GM19324 (cell line): ENCODE data around the gene FAR1.

Experiments used
- ATAC-seq: cut with Tn5 transposase; IDR thresholded peaks from one replicate; pipeline ENCODE4 v1.9.1; 2021; ENCODE audit warnings: mild to moderate bottlenecking, moderate library complexity; ENCODE audit not compliant: unreplicated experiment, low FRiP score

The FAR1 gene

DNA sequence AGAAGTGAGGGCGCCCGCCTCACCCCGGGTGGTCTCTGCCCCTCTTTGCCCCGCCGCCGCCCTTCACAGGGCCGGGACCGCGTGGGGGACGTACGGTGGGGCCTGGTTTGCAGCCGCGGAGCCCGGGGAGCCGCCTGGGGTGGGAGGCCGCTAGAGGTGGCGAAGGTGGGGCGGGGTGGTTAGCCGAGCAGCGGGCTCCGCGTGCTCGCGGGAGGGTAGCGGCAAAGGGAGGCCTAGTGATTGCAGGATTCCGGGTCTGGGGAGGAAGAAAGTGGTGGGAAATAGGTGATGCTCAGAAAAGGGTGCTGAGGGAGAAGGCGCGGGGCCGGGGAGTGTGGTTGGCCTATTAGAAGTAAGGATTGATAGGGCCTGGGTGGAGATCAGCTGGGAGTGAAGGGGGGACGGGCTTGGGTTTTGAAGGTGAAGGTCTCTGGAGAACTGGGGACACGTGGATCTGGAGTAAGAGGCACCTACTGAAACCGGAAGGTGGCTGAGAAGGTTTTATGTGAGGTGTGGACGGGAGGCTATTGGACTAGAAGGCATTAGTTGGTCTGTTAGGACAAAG is 571 bp downstream of the FAR1 start:
- ATAC-seq = peak; percentile 17

DNA sequence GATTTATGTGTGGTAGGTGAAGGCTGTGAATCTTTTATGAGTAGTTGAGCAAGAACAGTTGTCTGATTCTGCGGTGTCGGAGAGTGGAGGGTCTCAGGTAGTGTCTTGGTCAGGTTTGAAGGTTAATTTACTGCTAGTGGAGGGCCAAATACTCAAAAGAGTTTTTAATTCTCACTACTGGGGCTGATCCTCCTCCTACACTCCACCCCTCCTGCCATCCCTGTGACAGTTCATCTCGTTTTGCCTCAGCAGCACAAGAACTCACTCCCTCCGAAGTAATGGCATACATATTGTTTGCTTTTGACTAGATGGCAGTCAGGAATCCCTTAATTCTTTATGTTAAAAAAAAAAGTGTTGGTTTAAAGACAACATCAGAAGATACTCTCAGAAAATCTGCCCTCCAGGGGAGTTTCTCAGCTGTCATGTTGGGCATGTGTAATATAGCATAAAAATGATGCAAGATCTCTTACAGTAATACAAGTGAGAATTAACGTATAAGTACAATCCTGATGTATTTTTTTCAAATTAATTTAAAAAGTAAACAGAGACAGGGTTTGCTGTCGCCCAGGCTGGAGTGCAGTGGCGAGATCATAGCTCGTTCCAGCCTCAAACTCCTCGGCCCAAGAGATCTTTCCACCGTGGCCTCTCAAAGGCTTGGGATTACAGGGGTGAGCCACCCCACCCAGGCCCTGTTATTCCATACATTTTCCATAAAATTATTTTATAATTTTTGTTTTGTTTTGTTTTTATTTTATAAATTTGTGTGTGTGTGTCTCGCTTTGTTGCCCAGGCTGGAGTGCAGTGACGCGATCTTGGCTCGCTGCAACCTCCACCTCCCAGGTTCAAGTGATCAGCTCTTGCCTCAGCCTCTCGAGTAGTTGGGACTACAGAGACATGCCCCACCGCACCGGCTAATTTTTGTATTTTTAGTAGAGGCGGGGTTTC is 1.3 kb downstream of the FAR1 start:
- no peak for ATAC-seq

- ATAC-seq = no peak
Observed at GRCh38 chr11:13672576-13673210, 4.2 kb downstream of the FAR1 start.

- ATAC-seq = no peak
Observed at GRCh38 chr11:13674799-13675509, 6.5 kb downstream of the FAR1 start.

DNA sequence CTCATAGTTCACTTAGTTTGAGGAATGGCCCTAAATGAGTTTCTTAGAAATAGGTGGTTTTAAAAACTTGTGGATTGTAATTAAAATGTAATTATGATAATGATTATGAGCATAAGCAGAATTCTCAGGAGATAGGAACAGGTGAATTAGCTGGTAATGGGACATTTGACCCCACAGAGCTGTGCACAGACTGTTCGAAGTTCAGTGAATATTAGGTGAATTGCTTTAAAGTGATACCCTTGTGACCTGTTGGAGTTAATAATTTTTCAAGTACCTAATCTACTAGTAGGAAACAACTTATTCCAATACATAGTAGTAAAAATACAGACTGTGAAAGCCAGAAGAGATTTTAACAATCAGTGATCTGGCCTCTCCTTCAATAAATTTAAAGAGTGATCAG is 8.1 kb downstream of the FAR1 start:
- no peak for ATAC-seq

- ATAC-seq = no peak
Observed at GRCh38 chr11:13679768-13680167, 11.3 kb downstream of the FAR1 start.

- peak; percentile 71 for ATAC-seq
Observed at GRCh38 chr11:13680501-13681264, 12.2 kb downstream of the FAR1 start.

- no peak for ATAC-seq
Observed at GRCh38 chr11:13681446-13681845, 13.0 kb downstream of the FAR1 start.

- ATAC-seq = no peak
Observed at GRCh38 chr11:13682212-13682611, 13.7 kb downstream of the FAR1 start.

DNA sequence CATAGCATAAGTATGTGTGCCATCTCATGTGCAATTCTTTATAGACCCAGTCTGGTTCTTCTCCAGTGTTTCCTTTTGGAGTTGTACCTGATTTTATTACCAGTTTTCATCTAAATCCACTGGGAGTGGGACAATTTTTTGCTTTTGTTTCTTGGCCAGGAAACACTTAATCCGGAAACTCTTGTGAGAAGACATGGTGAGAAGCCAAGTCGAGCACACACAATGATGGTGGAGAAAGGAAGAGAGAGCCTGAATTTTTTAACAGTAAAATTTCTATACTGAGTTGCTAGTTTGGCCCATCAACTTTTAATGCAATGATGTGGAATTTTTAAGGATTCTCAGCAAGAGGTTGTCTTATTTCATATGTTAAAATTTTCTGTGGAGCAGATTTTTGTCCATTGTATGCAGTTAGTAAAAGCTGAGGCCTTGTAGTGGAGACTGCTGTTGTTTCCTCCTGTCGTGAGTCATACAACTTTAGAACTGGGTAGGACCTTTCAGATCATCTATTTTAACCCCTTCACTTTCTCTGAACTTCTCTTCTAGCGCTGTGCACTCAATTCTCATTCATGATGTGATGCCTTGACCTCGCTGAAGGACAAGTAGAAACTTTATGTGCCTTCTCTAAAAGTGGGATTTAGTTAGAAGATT is 17.1 kb downstream of the FAR1 start:
- ATAC-seq = no peak

DNA sequence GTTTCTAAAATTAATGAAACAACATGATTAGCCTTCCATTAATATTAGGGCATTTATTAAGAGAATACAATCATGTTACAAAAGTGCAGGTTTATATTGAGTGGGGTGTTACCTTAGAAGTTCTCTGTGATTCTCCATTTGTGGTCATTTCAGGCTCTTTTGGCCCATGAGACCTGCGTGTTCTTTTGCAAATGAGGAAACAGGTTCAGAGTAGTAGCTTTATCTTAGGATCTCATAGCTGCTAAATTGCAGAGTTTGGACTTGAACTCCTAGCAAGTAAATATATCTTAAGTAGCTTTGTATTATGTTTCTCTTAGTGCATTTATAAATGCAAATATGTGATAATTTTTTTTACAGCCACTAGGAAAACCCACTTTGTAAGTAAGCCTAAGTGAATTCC is 18.3 kb downstream of the FAR1 start:
- ATAC-seq = no peak

- no peak for ATAC-seq
Observed at GRCh38 chr11:13687271-13687670, 18.8 kb downstream of the FAR1 start.

DNA sequence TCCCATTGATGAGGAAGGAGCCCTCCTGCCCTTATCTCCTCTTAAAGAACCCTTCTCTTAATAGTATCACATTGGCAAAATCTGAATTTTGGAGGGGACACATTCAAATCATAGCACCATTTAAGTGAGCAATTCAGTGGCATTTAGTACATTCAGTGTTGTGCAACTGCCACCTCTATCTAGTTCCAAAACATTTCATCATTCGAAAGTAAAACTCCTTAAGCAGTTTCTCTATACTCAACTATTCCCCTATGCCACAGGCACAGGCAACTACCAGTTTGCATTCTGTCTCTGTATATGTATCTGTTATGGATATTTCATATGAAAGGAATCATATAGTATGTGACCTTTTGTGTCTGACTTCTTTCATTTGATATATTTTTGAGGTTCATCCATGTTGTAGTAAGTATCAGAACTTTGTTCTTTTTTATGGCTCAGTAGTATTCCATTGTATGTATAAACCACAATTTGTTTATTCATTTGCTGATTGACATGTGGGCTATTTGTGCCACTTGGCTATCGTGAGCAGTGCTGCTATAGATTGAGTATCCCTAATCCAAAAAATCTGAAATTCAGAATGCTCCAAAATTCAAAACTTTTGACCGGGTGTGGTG is 22.9 kb downstream of the FAR1 start:
- no peak for ATAC-seq

DNA sequence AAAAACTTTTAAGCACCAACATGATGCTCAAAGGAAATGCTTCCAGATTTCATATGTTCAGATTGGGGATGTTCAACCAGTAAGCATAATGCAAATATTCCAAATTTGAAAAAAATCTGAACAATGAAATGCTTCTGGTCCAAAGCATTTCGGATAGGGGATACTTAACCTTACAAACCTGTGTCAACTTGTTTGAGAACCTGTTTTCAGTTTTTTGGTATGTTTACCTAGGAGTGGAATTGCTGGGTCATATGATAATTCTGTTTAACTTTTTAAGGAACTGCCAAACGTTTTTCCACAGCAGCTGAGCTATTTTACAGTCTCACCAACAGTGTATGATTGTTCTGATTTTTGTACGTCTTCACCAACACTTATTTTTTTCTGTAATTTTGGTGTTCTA is 23.7 kb downstream of the FAR1 start:
- no peak for ATAC-seq

DNA sequence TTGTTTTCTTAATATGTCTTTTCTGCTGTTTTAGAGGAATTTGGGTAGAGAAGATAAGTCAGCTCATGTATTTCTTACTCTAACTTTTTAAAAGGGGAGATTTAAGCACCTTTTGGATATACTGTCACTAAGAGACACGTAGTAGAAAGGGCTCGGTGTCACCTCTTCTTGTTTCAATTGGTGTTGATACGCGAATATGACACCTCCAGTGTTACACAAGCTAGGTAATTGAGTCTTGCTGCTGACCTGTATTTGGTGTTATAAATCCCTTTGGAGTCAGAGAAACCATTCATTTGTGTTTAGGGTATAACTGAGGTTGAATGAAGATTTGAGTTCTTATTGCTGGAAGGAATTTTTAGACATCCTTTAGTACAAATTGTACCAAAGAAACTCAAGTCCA is 25.6 kb downstream of the FAR1 start:
- no peak for ATAC-seq

DNA sequence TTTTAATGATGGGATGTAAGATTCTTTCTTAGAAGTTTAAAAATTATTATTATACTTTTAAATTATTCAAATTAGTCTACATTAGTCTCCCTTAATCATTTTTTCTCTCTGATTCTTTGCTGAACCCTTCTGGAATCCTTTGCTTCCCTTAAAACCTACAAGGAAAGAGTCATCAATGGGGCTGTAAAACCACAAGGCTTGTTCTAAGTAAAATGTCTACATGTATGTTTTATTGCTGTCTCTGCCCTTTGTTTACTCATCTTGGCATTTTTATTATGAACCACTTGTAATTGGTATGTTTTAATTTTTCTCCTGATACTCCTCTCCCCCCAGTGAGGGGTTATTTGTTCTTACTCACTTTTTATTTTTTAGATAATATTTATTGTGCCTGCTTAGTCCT is 27.4 kb downstream of the FAR1 start:
- no peak for ATAC-seq

- ATAC-seq = no peak
Observed at GRCh38 chr11:13697710-13698109, 29.2 kb downstream of the FAR1 start.

- ATAC-seq = no peak
Observed at GRCh38 chr11:13698132-13698531, 29.7 kb downstream of the FAR1 start.

- no peak for ATAC-seq
Observed at GRCh38 chr11:13699041-13699440, 30.6 kb downstream of the FAR1 start.
